ENCODE data around the gene MTMR3. TPM values are rescaled to one million over a fixed set of nuclear protein-coding genes. Genes with fewer than 3 reads are reported as not detected.

Gene MTMR3
- total RNA-seq, 3 donors from 2014 or later: 57.0 to 90.0 (median 67.2) TPM

GRCh38 chr22:29988719-29989118, 105.7 kb downstream of the MTMR3 start:
- intact Hi-C loops (cut with DNase I; ENCODE audit: low total_unique reads): no loop called here
- no peak for DNase-seq (ENCODE audit: low spot score in 2 of 2)
- no peak overlapping the region for H3K27ac ChIP-seq
- no peaks in the 10 kb centered on the region for H3K27me3 ChIP-seq
- no peak overlapping the region for H3K4me3 ChIP-seq
- no peaks in the 10 kb centered on the region for H3K9me3 ChIP-seq
- H3K4me1 ChIP-seq: no peaks in the 10 kb centered on the region
- no peaks in the 10 kb centered on the region for H3K36me3 ChIP-seq
- TF ChIP-seq CTCF (IDR thresholded peaks at IDR 0.05) (no peak), POLR2AphosphoS5 (IDR thresholded peaks at IDR 0.05) (no peak), POLR2A (IDR thresholded peaks at IDR 0.05) (no peak)

- Histone ChIP-seq H3K4me1 (no peaks in the 10 kb centered on the region), H3K4me3 (no peak overlapping the region), H3K27ac (no peak overlapping the region), H3K9me3 (no peaks in the 10 kb centered on the region), H3K27me3 (no peaks in the 10 kb centered on the region), H3K36me3 (no peaks in the 10 kb centered on the region)
- TF ChIP-seq POLR2AphosphoS5 (IDR thresholded peaks at IDR 0.05): no peak
- TF ChIP-seq CTCF (IDR thresholded peaks at IDR 0.05): no peak
- intact Hi-C loops (cut with DNase I; ENCODE audit: low total_unique reads): no loop called here
- DNase-seq (ENCODE audit: low spot score in 2 of 2): no peak
Observed at GRCh38 chr22:29989446-29989845, 106.5 kb downstream of the MTMR3 start.

GRCh38 chr22:29992341-29993275, 109.6 kb downstream of the MTMR3 start:
- no peaks in the 10 kb centered on the region for H3K36me3 ChIP-seq
- peak in 1 of 2 donors; percentile 31 for DNase-seq (ENCODE audit: low spot score in 2 of 2)

GRCh38 chr22:29994027-29994715, 111.2 kb downstream of the MTMR3 start:
- peaks cover 0 to 5% of the 10 kb centered on the region in 2 donors for H3K4me1 ChIP-seq
- no peaks in the 10 kb centered on the region for H3K27me3 ChIP-seq
- DNase-seq (ENCODE audit: low spot score in 2 of 2): no peak
- no peak overlapping the region for H3K4me3 ChIP-seq
- H3K36me3 ChIP-seq: no peaks in the 10 kb centered on the region
- TF ChIP-seq CTCF (IDR thresholded peaks at IDR 0.05): no peak
- no peak for TF ChIP-seq POLR2A (IDR thresholded peaks at IDR 0.05)
- TF ChIP-seq POLR2AphosphoS5 (IDR thresholded peaks at IDR 0.05): no peak
- no peaks in the 10 kb centered on the region for H3K9me3 ChIP-seq
- intact Hi-C loops (cut with DNase I; ENCODE audit: low total_unique reads): no loop called here
- H3K27ac ChIP-seq: peak overlapping the region in 1 of 2 donors; percentile 40

More at GRCh38 chr22:29992341-29993275, 109.6 kb downstream of the MTMR3 start:
- Histone ChIP-seq H3K4me1 (peaks cover 0 to 5% of the 10 kb centered on the region in 2 donors), H3K27me3 (no peaks in the 10 kb centered on the region), H3K4me3 (no peak overlapping the region), H3K27ac (no peak overlapping the region), H3K9me3 (no peaks in the 10 kb centered on the region)
- intact Hi-C loops (cut with DNase I; ENCODE audit: low total_unique reads): no loop called here
- TF ChIP-seq POLR2A (IDR thresholded peaks at IDR 0.05): no peak
- TF ChIP-seq POLR2AphosphoS5 (IDR thresholded peaks at IDR 0.05): no peak
- no peak for TF ChIP-seq CTCF (IDR thresholded peaks at IDR 0.05)

GRCh38 chr22:29994943-29995342, 112.0 kb downstream of the MTMR3 start:
- TF ChIP-seq CTCF (IDR thresholded peaks at IDR 0.05) (no peak), POLR2AphosphoS5 (IDR thresholded peaks at IDR 0.05) (no peak), POLR2A (IDR thresholded peaks at IDR 0.05) (no peak)
- no peak for DNase-seq (ENCODE audit: low spot score in 2 of 2)
- H3K4me3 ChIP-seq: no peak overlapping the region
- H3K4me1 ChIP-seq: peaks cover 0 to 5% of the 10 kb centered on the region in 2 donors
- no peaks in the 10 kb centered on the region for H3K36me3 ChIP-seq
- no peaks in the 10 kb centered on the region for H3K27me3 ChIP-seq
- H3K9me3 ChIP-seq: no peaks in the 10 kb centered on the region
- peak overlapping the region in 1 of 2 donors; percentile 40 for H3K27ac ChIP-seq
- intact Hi-C loops (cut with DNase I; ENCODE audit: low total_unique reads): no loop called here

All from breast epithelium (tissue), 4 donors.